B cell (primary cell): ENCODE data around the gene HOXA9. TPM values are rescaled to one million over a fixed set of nuclear protein-coding genes. Genes with fewer than 3 reads are reported as not detected.

Source experiments
- ATAC-seq: fragments of 200-7000 bp; cut with Tn5 transposase; one replicate; pipeline ENCODE4 v1.10.0; 2021; ENCODE audit warnings: low read depth, mild to moderate bottlenecking, moderate number of reproducible peaks, moderate library complexity
- CTCF ChIA-PET: fragments of 350-600 bp; sonication (Branson Sonifier 250); formaldehyde crosslinking; loops from one replicate; lab custom pipeline; 2021; ENCODE audit warnings: antibody characterized with exemption, inconsistent platforms; lab: Charles Lee
- POLR2A ChIA-PET: fragments of 350-600 bp; sonication (Branson Sonifier 250); formaldehyde crosslinking; loops from one replicate; lab custom pipeline; 2021; ENCODE audit warnings: antibody characterized with exemption; lab: Charles Lee
- DNase-seq: peaks from one replicate; pipeline ENCODE4 v3.0.0; 2013
- H2AFZ ChIP-seq: 2 replicates; pipeline ENCODE4 v1.6.1; 2012; ENCODE audit warnings: mild to moderate bottlenecking, low read depth, low read length; ENCODE audit not compliant: insufficient read depth, poor library complexity, severe bottlenecking
- H3K27ac ChIP-seq, 2 donors: 1 replicate in 1 of 2; 2 replicates in 1 of 2; pipeline ENCODE4 v1.5.1; 2012 to 2013; ENCODE audit warnings: low read length in 2 of 2, mild to moderate bottlenecking in 2 of 2, moderate library complexity in 1 of 2
- H3K27me3 ChIP-seq, 4 experiments: fragments of 200-600 bp in 1 of 4; sonication (generic) in 1 of 4; replicated peaks in 1 of 4; 1 replicate in 2 of 4; 2 replicates in 2 of 4; pipeline versions ENCODE4 v1.6.1 to v1.7.0; 2013 to 2016; ENCODE audit warnings: low read length in 3 of 4, mild to moderate bottlenecking in 2 of 4, mixed read lengths in 1 of 4, moderate library complexity in 1 of 4; ENCODE audit not compliant: insufficient read depth in 4 of 4, control insufficient read depth in 3 of 4; ENCODE audit errors: control extremely low read depth in 1 of 4
- H3K36me3 ChIP-seq, 2 experiments: replicated peaks in 1 of 2; 1 replicate in 1 of 2; 2 replicates in 1 of 2; pipeline versions ENCODE4 v1.6.1 to v1.7.1; 2013; ENCODE audit warnings: low read length in 1 of 2; ENCODE audit not compliant: insufficient read depth in 2 of 2, control insufficient read depth in 1 of 2; ENCODE audit errors: control extremely low read depth in 1 of 2, extremely low read depth in 1 of 2
- H3K4me1 ChIP-seq, 2 donors: fragments of 200-600 bp in 1 of 2; sonication (generic) in 1 of 2; 1 replicate in 1 of 2; 2 replicates in 1 of 2; pipeline versions ENCODE4 v1.5.1 to v1.6.1; 2013 to 2017; ENCODE audit warnings: low read length in 2 of 2; ENCODE audit not compliant: control insufficient read depth in 2 of 2, insufficient read depth in 2 of 2
- H3K4me2 ChIP-seq: replicated peaks from 2 replicates; pipeline ENCODE3; 2012; ENCODE audit warnings: mild to moderate bottlenecking, low read depth, low read length; ENCODE audit not compliant: poor library complexity, severe bottlenecking
- H3K4me3 ChIP-seq, 5 experiments: fragments of 200-600 bp in 1 of 5; sonication (generic) in 1 of 5; 1 replicate in 3 of 5; 2 replicates in 2 of 5; pipeline versions ENCODE4 v1.5.1 to v1.7.0; 2011 to 2016; ENCODE audit warnings: low read length in 4 of 5, mild to moderate bottlenecking in 4 of 5, low read depth in 2 of 5, control low read depth in 1 of 5, moderate library complexity in 1 of 5; ENCODE audit not compliant: insufficient read depth in 1 of 5; ENCODE audit errors: control extremely low read depth in 1 of 5, extremely low read depth in 1 of 5
- H3K79me2 ChIP-seq: fragments of 200-600 bp; sonication (generic); one replicate; pipeline ENCODE4 v1.6.0; 2016; ENCODE audit warnings: low read length; ENCODE audit not compliant: control insufficient read depth, insufficient read depth
- H3K9ac ChIP-seq: fragments of 200-600 bp; sonication (generic); 2 replicates; pipeline ENCODE4 v1.6.1; 2017; ENCODE audit warnings: mild to moderate bottlenecking, low read length, moderate library complexity
- H3K9me3 ChIP-seq, 3 donors: one replicate each; pipeline versions ENCODE4 v1.6.1 to v1.7.1; 2013; ENCODE audit warnings: low read length in 2 of 3; ENCODE audit not compliant: control insufficient read depth in 2 of 3, insufficient read depth in 1 of 3; ENCODE audit errors: control extremely low read depth in 1 of 3
- H4K20me1 ChIP-seq: 2 replicates; pipeline ENCODE4 v1.6.0; 2012; ENCODE audit warnings: mild to moderate bottlenecking, low read length; ENCODE audit not compliant: insufficient read depth, control insufficient read depth, poor library complexity, severe bottlenecking
- H3K27ac Mint-ChIP-seq: one replicate; pipeline ENCODE4 v1.8.0; 2021; ENCODE audit warnings: mixed read lengths
- H3K27me3 Mint-ChIP-seq: one replicate; pipeline ENCODE4 v1.8.0; 2021; ENCODE audit warnings: mixed read lengths
- H3K4me1 Mint-ChIP-seq: one replicate; pipeline ENCODE4 v1.8.0; 2021; ENCODE audit warnings: mixed read lengths
- H3K4me3 Mint-ChIP-seq: one replicate; pipeline ENCODE4 v1.8.0; 2021; ENCODE audit warnings: mixed read lengths
- H3K9me3 Mint-ChIP-seq: one replicate; pipeline ENCODE4 v1.8.0; 2022; ENCODE audit warnings: mixed read lengths; ENCODE audit not compliant: insufficient read depth
- CTCF ChIP-seq: fragments of 200-600 bp; IDR thresholded peaks from one replicate; pipeline ENCODE4 v1.8.0; 2022; ENCODE audit warnings: antibody characterized with exemption, mild to moderate bottlenecking
- EZH2 ChIP-seq: IDR thresholded peaks from 2 replicates; pipeline ENCODE4 v1.6.1; 2012; ENCODE audit warnings: borderline replicate concordance, low read depth, mild to moderate bottlenecking, moderate library complexity, low read length; ENCODE audit not compliant: insufficient read depth, poor library complexity, severe bottlenecking
- WGBS: methylation state at CpG from one replicate; pipeline ENCODE4 v1.1.5; 2013; ENCODE audit warnings: missing lambda C conversion rate; ENCODE audit not compliant: insufficient coverage; 5-methylcytosine and 5-hydroxymethylcytosine counted together
- intact Hi-C: fragments of 100-400 bp; cut with micrococcal nuclease; formaldehyde crosslinking; loops from one replicate; pipeline ENCODE4 v1.10.0; 2022
- polyA plus RNA-seq: library from polyadenylated mRNA; depleted of rRNA; stranded (reverse); fragments of >200 nt; gene quantifications from 2 replicates; pipeline ENCODE4 v1.2.3, GENCODE V29; 2012
- total RNA-seq, 2 donors: library from RNA; stranded (reverse); fragments of 120-200 nt in 1 of 2; gene quantifications; 1 replicate in 1 of 2; 2 replicates in 1 of 2; pipeline versions ENCODE4 v1.2.3 to v1.2.4, GENCODE V29; 2013 to 2022

HOXA9 gene
- total and polyA plus RNA-seq, 2 donors (not counting 1 experiment from before 2014, with no cell fraction given) = 0.07 TPM; not detected in 1

GRCh38 chr7:27115221-27116026 is 49.9 kb downstream of the HOXA9 start:
- Histone ChIP-seq H3K9me3 (peaks cover 0 to 2% (median 0%) of the 10 kb centered on the region in 3 donors), H4K20me1 (no peaks in the 10 kb centered on the region), H3K4me1 (no peaks in the 10 kb centered on the region), H3K4me3 (no peak overlapping the region), H3K27me3 (peaks cover 0 to 7% (median 0%) of the 10 kb centered on the region in 4 experiments), H3K27ac (no peak overlapping the region), H2AFZ (no peak overlapping the region), H3K36me3 (no peaks in the 10 kb centered on the region), H3K9ac (no peak overlapping the region), H3K79me2 (no peaks in the 10 kb centered on the region), H3K4me2 (no peak overlapping the region)
- intact Hi-C loops = no loop called here
- no peaks in the 10 kb centered on the region for H3K9me3 Mint-ChIP-seq
- H3K27ac Mint-ChIP-seq = no peak overlapping the region
- ChIA-PET POLR2A (no interaction called here), CTCF (interaction anchor here (1.4 kb wide), 1 partner anchor 9 kb away, joined by 4 read pairs; no protein-coding TSS in a partner anchor)
- H3K4me1 Mint-ChIP-seq = no peaks in the 10 kb centered on the region
- no peak overlapping the region for H3K4me3 Mint-ChIP-seq
- 96% methylated on average over 40 of the region's 45 CpGs for WGBS
- no peak for TF ChIP-seq EZH2
- H3K27me3 Mint-ChIP-seq = peaks cover 15% of the 10 kb centered on the region
- ATAC-seq (no peak), DNase-seq (no peak)

- H3K9ac ChIP-seq = no peak overlapping the region
- H3K79me2 ChIP-seq = no peaks in the 10 kb centered on the region
Observed at GRCh38 chr7:27114881-27115220, 50.5 kb downstream of the HOXA9 start.

More at GRCh38 chr7:27114881-27115220, 50.5 kb downstream of the HOXA9 start:
- Histone ChIP-seq H3K4me3 (no peak overlapping the region), H3K4me2 (no peak overlapping the region), H3K9me3 (peaks cover 0 to 5% (median 0%) of the 10 kb centered on the region in 3 donors), H4K20me1 (no peaks in the 10 kb centered on the region), H3K4me1 (no peaks in the 10 kb centered on the region), H2AFZ (no peak overlapping the region), H3K27me3 (peaks cover 0 to 7% (median 0%) of the 10 kb centered on the region in 4 experiments), H3K36me3 (no peaks in the 10 kb centered on the region), H3K27ac (no peak overlapping the region)
- H3K27me3 Mint-ChIP-seq = peaks cover 15% of the 10 kb centered on the region
- no peak for ATAC-seq
- 92% methylated on average over 4 of the region's 6 CpGs for WGBS
- no peak overlapping the region for H3K4me3 Mint-ChIP-seq
- no peaks in the 10 kb centered on the region for H3K4me1 Mint-ChIP-seq
- TF ChIP-seq CTCF = no peak
- TF ChIP-seq EZH2 = no peak
- CTCF ChIA-PET = no interaction called here
- H3K9me3 Mint-ChIP-seq = no peaks in the 10 kb centered on the region
- intact Hi-C loops = no loop called here
- POLR2A ChIA-PET = interaction anchor here (0.6 kb wide), 1 partner anchor 78 kb away, joined by 4 read pairs; no protein-coding TSS in a partner anchor
- H3K27ac Mint-ChIP-seq = no peak overlapping the region
- no peak for DNase-seq
